Mucosa of rectum (tissue), 2 donors: ENCODE measurements around the gene TYK2.
"Not testable (repeated sequence)": the region's sequence is repeated elsewhere in the genome, so short reads cannot be mapped to it uniquely, and the experiment has no call there.

ENCODE experiments used
- H3K27ac ChIP-seq, 2 donors: one replicate each; pipeline ENCODE4 v1.7.0; 2013; ENCODE audit warnings: inconsistent platforms in 2 of 2, low read depth in 2 of 2, low read length in 2 of 2
- H3K27me3 ChIP-seq, 2 donors: one replicate each; pipeline ENCODE4 v1.7.0; 2013; ENCODE audit warnings: low read length in 2 of 2; ENCODE audit not compliant: control insufficient read depth in 2 of 2, insufficient read depth in 2 of 2
- H3K36me3 ChIP-seq, 2 donors: one replicate each; pipeline ENCODE4 v1.7.0; 2013; ENCODE audit warnings: low read length in 2 of 2; ENCODE audit not compliant: control insufficient read depth in 2 of 2, insufficient read depth in 2 of 2
- H3K4me1 ChIP-seq, 2 donors: one replicate each; pipeline ENCODE4 v1.7.0; 2013; ENCODE audit warnings: low read length in 2 of 2, mild to moderate bottlenecking in 1 of 2; ENCODE audit not compliant: control insufficient read depth in 2 of 2, insufficient read depth in 2 of 2
- H3K4me3 ChIP-seq, 2 donors: one replicate each; pipeline ENCODE4 v1.7.0; 2013; ENCODE audit warnings: low read length in 2 of 2
- H3K9ac ChIP-seq, 2 donors: one replicate each; pipeline ENCODE4 v1.7.0; 2013; ENCODE audit warnings: low read length in 2 of 2, low read depth in 1 of 2, mild to moderate bottlenecking in 1 of 2
- H3K9me3 ChIP-seq, 2 donors: one replicate each; pipeline ENCODE4 v1.7.0; 2013; ENCODE audit warnings: low read length in 2 of 2; ENCODE audit not compliant: control insufficient read depth in 2 of 2
- donor health status: healthy.
- donor health status: Normal muscosa, but diverticular disease.

The TYK2 gene

DNA sequence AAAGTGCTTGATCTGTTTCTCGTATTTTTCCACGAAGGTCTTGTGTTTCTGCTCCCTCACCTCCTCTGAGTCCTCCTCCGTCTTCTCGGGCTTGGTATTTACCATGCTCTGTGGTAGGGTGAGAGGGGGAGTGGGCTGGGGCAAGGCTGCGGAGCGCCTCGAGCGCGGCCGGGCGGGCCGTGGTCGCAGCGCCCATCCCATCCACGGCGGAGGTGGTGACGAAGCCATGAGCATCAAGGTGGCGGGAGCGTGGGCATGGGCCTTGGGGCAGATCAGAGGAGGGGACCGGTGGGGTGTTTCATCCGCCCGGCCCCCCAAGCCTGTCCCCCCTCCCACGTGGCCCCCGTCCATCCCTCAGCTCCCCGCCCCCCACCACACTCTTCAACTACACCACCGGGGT, 15.1 kb upstream of the TYK2 start:
- Histone ChIP-seq H3K9me3 (no peaks in the 10 kb centered on the region), H3K36me3 (peaks cover 36 to 54% of the 10 kb centered on the region in 2 donors), H3K4me1 (peaks cover 0 to 2% of the 10 kb centered on the region in 2 donors), H3K9ac (no peak overlapping the region), H3K27me3 (no peaks in the 10 kb centered on the region), H3K4me3 (no peak overlapping the region), H3K27ac (no peak overlapping the region)

DNA sequence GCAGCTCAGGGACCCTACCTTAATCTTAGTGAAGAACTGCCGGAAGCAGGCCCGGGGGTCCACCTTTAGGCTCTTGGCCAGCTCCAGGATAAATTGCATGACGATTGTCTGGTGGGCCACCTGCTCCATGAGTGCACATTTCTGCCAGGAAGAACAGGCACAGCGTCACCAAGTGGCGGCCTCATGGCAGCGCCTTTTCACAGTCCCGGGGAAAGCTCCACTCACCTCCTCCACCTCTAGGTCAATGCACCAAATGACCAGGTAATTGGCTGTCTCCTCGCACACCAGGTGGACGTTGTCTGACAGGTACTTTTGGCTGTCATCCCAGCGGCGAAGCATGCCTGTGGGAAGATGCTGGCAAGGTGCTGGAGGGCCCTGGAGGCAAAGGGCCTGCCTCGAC, 14.6 kb upstream of the TYK2 start:
- Histone ChIP-seq H3K9ac (no peak overlapping the region), H3K9me3 (no peaks in the 10 kb centered on the region), H3K36me3 (peaks cover 36 to 52% of the 10 kb centered on the region in 2 donors), H3K27ac (no peak overlapping the region), H3K27me3 (no peaks in the 10 kb centered on the region), H3K4me3 (no peak overlapping the region), H3K4me1 (peaks cover 0 to 2% of the 10 kb centered on the region in 2 donors)

DNA sequence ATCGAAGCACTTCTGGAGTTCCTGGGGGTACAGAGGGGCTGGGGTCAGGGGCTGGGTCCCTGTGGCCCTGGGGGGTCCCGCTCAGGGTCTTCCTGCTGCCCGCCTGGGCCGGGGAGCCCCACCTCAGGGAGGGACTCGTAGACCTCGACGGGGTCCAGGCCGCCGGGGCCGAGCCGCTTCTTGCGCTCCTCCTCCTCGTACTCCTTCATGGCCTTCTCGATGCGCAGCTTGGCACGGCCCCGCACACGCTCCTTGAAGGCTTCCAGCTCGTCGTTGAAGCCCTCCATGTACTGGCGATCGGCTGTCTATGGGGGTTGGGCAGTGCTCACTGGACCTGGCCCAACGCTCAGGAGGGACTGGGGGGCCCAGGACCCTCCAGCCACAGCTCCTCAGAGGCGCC, 12.8 kb upstream of the TYK2 start:
- H3K9ac ChIP-seq, result no peak overlapping the region
- no peak overlapping the region for H3K4me3 ChIP-seq
- peaks cover 32 to 43% of the 10 kb centered on the region in 2 donors for H3K36me3 ChIP-seq
- no peaks in the 10 kb centered on the region for H3K9me3 ChIP-seq
- H3K4me1 ChIP-seq, result no peaks in the 10 kb centered on the region
- no peaks in the 10 kb centered on the region for H3K27me3 ChIP-seq
- H3K27ac ChIP-seq, result no peak overlapping the region

DNA sequence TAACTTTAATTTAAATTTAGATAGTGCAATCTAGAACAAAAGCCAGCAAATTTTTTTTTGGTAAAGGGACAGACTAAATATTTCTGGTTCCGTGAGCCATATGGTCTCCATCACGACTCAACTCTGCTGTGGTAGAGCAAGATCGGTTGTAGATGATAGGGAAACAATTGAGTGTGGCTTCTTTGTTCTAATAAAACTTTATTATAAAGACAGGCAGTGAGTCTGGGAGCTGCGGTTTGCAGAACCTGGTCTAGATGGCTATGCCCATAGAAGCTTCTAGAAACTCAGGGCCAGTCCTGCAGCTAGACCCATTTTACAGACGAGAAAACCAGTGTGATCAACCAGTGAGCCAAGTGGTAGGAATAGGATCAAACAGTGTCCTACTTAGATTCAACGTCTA, 11.7 kb upstream of the TYK2 start:
- Histone ChIP-seq H3K36me3 (peaks cover 32 to 40% of the 10 kb centered on the region in 2 donors), H3K9me3 (no peaks in the 10 kb centered on the region), H3K27me3 (no peaks in the 10 kb centered on the region), H3K4me1 (no peaks in the 10 kb centered on the region), H3K4me3 (no peak overlapping the region), H3K9ac (no peak overlapping the region), H3K27ac (no peak overlapping the region)

DNA sequence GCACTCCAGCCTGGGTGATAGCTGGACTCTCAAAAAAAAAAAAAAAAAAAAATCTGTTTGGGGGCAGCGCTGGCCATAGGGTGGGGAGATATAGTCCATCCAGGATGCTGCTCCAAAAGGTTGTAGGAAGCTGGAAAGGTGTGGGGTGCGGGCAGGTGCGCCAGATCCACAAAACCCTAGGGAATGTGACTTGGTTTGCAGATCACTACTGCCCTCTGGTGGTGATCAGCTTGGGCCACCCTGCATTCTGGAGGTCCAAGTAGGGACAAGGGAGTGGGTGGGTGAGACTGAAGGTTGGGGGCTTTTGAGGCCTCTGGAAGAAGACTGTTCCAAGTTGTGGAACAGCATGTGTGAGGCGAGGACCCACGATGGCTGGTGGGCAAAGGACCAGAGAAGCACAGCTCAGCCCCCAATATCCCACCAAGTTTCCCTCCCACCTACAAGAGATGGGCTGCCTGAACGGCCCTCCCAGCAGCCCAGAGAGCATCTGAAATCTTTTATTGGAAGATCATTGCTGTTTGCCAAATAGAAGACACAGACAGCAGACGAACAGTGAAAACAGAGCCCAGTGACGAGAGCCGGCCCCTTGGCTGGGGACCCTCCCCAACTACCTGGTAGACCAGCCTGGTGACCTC, 10.4 kb upstream of the TYK2 start:
- H3K4me1 ChIP-seq, result no peaks in the 10 kb centered on the region
- H3K27me3 ChIP-seq, result peaks cover 0 to 2% of the 10 kb centered on the region in 2 donors
- H3K9me3 ChIP-seq, result no peaks in the 10 kb centered on the region
- H3K36me3 ChIP-seq, result peaks cover 27 to 35% of the 10 kb centered on the region in 2 donors
- H3K9ac ChIP-seq, result no peak overlapping the region
- H3K27ac ChIP-seq, result no peak overlapping the region
- H3K4me3 ChIP-seq, result no peak overlapping the region

GRCh38 chr19:10389863-10390262, 9.5 kb upstream of the TYK2 start:
- Histone ChIP-seq H3K4me1 (no peaks in the 10 kb centered on the region), H3K9me3 (no peaks in the 10 kb centered on the region), H3K27me3 (peaks cover 0 to 2% of the 10 kb centered on the region in 2 donors), H3K9ac (no peak overlapping the region), H3K36me3 (peaks cover 20 to 28% of the 10 kb centered on the region in 2 donors), H3K4me3 (no peak overlapping the region), H3K27ac (no peak overlapping the region)

GRCh38 chr19:10388957-10389356, 8.6 kb upstream of the TYK2 start:
- H3K4me1 ChIP-seq, result no peaks in the 10 kb centered on the region
- H3K9me3 ChIP-seq, result no peaks in the 10 kb centered on the region
- no peak overlapping the region for H3K4me3 ChIP-seq
- peaks cover 17 to 22% of the 10 kb centered on the region in 2 donors for H3K36me3 ChIP-seq
- no peak overlapping the region for H3K27ac ChIP-seq
- no peak overlapping the region for H3K9ac ChIP-seq
- H3K27me3 ChIP-seq, result peaks cover 0 to 2% of the 10 kb centered on the region in 2 donors

GRCh38 chr19:10384580-10384979, 4.2 kb upstream of the TYK2 start:
- peaks cover 8 to 9% of the 10 kb centered on the region in 2 donors for H3K4me1 ChIP-seq
- no peak overlapping the region for H3K4me3 ChIP-seq
- H3K9ac ChIP-seq, result no peak overlapping the region
- no peaks in the 10 kb centered on the region for H3K36me3 ChIP-seq
- no peak overlapping the region for H3K27ac ChIP-seq
- peaks cover 0 to 2% of the 10 kb centered on the region in 2 donors for H3K27me3 ChIP-seq
- H3K9me3 ChIP-seq, result no peaks in the 10 kb centered on the region

GRCh38 chr19:10383223-10383499, 2.8 kb upstream of the TYK2 start:
- H3K27ac ChIP-seq, H3K36me3 ChIP-seq, H3K9ac ChIP-seq, H3K4me3 ChIP-seq, H3K27me3 ChIP-seq, H3K9me3 ChIP-seq: not testable (repeated sequence)
- peaks cover 10 to 12% of the 10 kb centered on the region in 2 donors for H3K4me1 ChIP-seq

DNA sequence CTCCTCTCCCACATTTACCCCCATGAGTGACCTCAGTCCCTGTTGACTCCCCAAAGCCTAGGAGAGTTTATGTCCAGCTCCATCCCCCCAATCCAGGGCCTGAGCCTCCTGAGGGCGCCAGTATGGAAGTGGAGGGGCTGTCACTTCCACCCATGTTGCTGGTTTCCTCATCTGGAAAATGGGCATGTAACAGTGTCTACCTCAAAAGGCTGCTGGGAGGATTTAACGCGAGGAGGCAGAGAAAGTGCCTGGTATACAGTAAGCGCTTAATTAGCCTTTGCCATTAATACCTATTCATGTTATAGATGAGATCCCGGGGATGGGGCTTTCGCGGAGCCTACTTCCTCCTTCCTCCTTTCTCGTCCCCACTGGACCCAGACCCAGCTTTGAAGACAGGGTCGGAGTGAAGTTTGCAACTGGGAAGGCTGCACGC, 476 bp downstream of the TYK2 start:
- Histone ChIP-seq H3K36me3 (peaks cover 1 to 12% of the 10 kb centered on the region in 2 donors), H3K9ac (peak overlapping the region; percentile 90 to 94), H3K4me1 (peaks cover 10 to 12% of the 10 kb centered on the region in 2 donors), H3K27me3 (no peaks in the 10 kb centered on the region), H3K4me3 (peak overlapping the region; percentile 87 to 97), H3K27ac (peak overlapping the region; percentile 72 to 86), H3K9me3 (no peaks in the 10 kb centered on the region)

DNA sequence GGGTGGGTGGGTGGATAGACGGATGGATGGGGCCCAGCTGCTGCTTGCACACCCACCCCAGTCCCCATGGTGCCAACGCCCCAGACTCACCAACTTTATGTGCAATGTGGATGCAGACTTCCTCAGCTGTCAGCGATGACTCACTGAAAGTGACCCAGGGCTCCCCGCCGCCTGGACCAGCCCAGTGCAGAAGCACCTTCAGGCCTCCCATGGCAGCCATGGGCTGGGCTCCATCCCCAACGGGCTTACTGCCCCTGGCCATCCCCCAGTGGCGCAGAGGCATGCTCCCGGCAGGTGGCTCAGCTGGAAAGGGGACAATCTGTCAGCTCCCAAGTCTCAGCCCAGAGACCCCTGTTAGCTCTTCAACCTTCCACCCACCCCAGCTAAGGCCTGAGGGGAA, 2.2 kb downstream of the TYK2 start:
- H3K9me3 ChIP-seq, result no peaks in the 10 kb centered on the region
- peaks cover 10 to 12% of the 10 kb centered on the region in 2 donors for H3K4me1 ChIP-seq
- H3K36me3 ChIP-seq, result peaks cover 3 to 17% of the 10 kb centered on the region in 2 donors
- H3K27ac ChIP-seq, result no peak overlapping the region
- H3K4me3 ChIP-seq, result no peak overlapping the region
- H3K27me3 ChIP-seq, result no peaks in the 10 kb centered on the region
- no peak overlapping the region for H3K9ac ChIP-seq
